MV-4-11 (cell line): ENCODE data around the gene ARRB2.

Source experiments
- DNase-seq: peaks from one replicate; lab custom pipeline; 2025; lab: John Stamatoyannopoulos, UW

The ARRB2 gene

DNA sequence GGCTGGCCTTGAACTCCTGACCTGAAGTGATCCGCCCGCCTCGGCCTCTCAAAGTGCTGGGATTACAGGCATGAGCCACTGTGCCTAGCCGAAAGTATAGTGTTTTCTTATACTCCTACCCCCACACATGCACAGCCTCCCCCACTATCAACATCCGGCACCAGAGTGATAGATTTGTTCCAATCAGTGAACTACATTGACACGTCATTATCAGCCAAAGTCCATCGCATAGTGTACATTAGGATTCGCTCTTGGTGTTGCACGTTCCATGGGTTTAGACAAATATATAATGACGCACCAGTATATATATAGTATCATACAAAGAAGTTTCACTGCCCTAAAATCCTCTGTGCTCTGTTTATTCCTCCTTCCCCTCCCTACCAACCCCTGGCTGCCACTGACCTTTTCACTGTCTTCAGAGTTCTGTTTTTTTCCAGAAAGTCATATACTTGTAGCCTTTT, 49.4 kb downstream of the ARRB2 start:
- peak; percentile 94 for DNase-seq

GRCh38 chr17:4764595-4764994, 54.2 kb downstream of the ARRB2 start:
- DNase-seq, result peak; percentile 91

GRCh38 chr17:4766201-4766600, 55.8 kb downstream of the ARRB2 start:
- DNase-seq, result peak; percentile 94

DNA sequence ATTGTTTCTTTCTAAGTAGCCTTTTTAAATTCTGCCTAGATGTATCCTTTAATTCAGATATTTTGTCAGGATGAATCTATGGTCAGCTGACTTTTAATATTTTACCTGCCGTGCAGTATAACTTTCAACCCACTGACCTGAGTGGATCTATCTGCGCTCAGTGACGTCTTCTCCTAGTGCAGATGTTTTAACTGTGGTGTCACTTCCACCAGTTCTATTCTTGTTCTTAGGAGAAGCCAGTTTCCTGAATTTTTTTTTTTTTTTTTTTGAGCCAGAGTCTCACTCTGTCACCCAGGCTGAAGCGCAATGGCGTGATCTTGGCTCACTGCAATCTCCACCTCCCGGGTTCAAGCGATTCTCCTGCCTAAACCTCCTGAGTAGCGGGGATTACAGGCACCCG, 56.3 kb downstream of the ARRB2 start:
- DNase-seq, result peak; percentile 64

DNA sequence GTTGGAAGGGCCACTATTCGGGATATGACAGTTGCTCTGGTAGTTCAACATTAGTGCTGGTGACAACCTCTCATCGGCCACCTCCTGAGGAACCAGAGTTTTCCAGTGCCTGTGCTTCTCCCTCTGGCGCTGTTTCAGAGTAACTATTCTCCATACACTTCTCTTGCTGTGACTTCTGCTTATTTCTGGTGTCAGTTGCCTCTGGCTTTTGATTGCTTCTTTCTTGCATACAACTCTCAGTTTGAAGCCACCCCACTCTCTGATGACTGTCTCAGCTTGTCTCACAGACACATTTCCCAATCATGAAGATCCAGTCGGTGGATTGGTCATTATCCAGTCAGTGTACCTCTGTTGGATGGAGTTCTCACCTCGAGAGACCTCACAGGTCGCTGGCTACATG, 57.9 kb downstream of the ARRB2 start:
- peak; percentile 71 for DNase-seq

DNA sequence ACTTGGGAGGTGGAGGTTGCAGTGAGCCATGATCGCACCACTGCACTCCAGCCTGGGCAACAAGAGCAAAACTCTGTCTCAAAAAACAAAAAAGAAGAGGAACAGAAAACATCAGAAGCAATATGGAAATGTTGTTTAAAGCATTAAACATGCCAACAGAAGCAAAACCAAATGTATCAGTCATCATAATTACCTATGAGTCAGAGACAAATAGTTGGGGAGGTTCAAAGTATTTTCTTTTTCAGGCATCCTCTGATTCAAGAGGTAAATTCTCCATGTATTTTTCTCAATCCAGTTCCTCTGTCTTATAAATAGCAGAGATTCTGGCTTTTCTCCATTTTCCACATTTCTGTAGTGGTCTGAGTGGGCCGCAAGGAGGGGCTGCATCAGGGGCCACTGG, 59.2 kb downstream of the ARRB2 start:
- peak; percentile 31 for DNase-seq
